Peyer's patch (tissue), 4 donors: ENCODE data around the gene ALPI. TPM values are rescaled to one million over a fixed set of nuclear protein-coding genes. Genes with fewer than 3 reads are reported as not detected.

ENCODE experiments used
- DNase-seq, 3 donors: peaks; one replicate each; pipeline ENCODE4 v3.0.0-alpha.2; 2017 to 2019
- H3K27ac ChIP-seq, 4 donors: fragments of 200-600 bp; sonication (generic); one replicate each; pipeline ENCODE4 v1.5.1; 2016 to 2019
- H3K27me3 ChIP-seq, 2 donors: fragments of 200-600 bp; sonication (generic); one replicate each; pipeline ENCODE4 v1.5.1; 2019
- H3K36me3 ChIP-seq, 3 donors: fragments of 200-600 bp; sonication (generic); one replicate each; pipeline ENCODE4 v1.5.1; 2016 to 2019
- H3K4me1 ChIP-seq, 4 donors: fragments of 200-600 bp; sonication (generic); one replicate each; pipeline ENCODE4 v1.5.1; 2016 to 2019
- H3K4me3 ChIP-seq, 4 donors: fragments of 200-600 bp; sonication (generic); 1 replicate in 3 of 4; 2 replicates in 1 of 4; pipeline ENCODE4 v1.5.1; 2016 to 2019; ENCODE audit warnings: mild to moderate bottlenecking in 1 of 4
- H3K9me3 ChIP-seq, 4 donors: fragments of 200-600 bp; sonication (generic); one replicate each; pipeline ENCODE4 v1.5.1; 2016 to 2019; ENCODE audit warnings: mild to moderate bottlenecking in 1 of 4
- CTCF ChIP-seq, 6 experiments: fragments of 450-650 bp in 4 of 6; fragments of 200-600 bp in 2 of 6; sonication (generic) in 1 of 6; IDR thresholded peaks; one replicate each; pipeline ENCODE4 v1.5.1; 2017 to 2019; ENCODE audit warnings: antibody characterized with exemption in 6 of 6, mild to moderate bottlenecking in 3 of 6, moderate library complexity in 1 of 6
- POLR2A ChIP-seq, 2 donors: fragments of 450-650 bp; IDR thresholded peaks; one replicate each; pipeline ENCODE4 v1.5.1; 2017; ENCODE audit warnings: antibody characterized with exemption in 2 of 2, mild to moderate bottlenecking in 2 of 2, moderate library complexity in 2 of 2
- total RNA-seq, 4 donors: library from RNA; depleted of rRNA; stranded (reverse); fragments of >200 nt; gene quantifications; one replicate each; pipeline ENCODE4 v1.1.0, GENCODE V29; 2016

ALPI gene
- total RNA-seq, 4 donors from 2014 or later: 22.3 to 473 (median 350) TPM

DNA sequence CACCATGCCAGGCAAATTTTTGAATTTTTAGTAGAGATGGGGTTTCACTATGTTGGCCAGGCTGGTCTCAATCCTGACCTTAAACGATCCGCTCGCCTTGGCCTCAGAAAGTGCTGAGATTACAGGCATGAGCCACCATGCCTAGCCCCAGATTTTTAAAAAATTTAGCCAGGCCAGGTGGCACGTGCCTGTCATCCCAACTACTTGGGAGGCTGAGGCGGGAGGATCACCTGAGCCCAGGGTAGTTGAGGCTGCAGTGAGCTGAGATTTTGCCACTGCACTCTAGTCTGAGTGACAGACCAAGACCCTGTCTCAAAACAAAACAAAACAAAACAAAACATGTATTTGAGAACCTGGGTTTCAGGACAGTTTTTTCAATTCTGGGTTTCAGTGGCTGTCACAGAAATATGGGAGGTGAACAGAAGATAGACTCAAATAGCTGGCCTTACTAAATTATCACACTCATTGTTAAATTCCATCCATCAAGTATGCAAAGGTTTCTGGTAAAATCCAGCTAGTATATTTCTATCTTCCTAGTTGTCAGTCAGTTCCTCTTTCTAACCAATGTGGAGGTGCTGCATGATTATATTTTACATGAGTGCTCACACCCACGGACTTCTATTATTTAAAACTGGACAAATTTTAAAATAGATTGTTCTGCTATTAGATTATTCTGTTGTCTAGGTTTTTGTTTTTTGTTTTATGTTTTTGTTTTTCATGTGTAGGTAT lies 43.9 kb upstream of the ALPI start:
- H3K4me1 ChIP-seq: no peaks in the 10 kb centered on the region
- no peaks in the 10 kb centered on the region for H3K9me3 ChIP-seq
- no peak for DNase-seq
- H3K27ac ChIP-seq: no peak overlapping the region
- H3K4me3 ChIP-seq: no peak overlapping the region
- no peak for TF ChIP-seq POLR2A (IDR thresholded peaks at IDR 0.05)
- TF ChIP-seq CTCF (IDR thresholded peaks at IDR 0.05): no peak
- no peaks in the 10 kb centered on the region for H3K36me3 ChIP-seq
- H3K27me3 ChIP-seq: no peaks in the 10 kb centered on the region

- Histone ChIP-seq H3K27ac (no peak overlapping the region), H3K9me3 (no peaks in the 10 kb centered on the region), H3K36me3 (no peaks in the 10 kb centered on the region), H3K4me1 (no peaks in the 10 kb centered on the region), H3K27me3 (peaks cover 0 to under 1% of the 10 kb centered on the region in 2 donors), H3K4me3 (no peak overlapping the region)
- no peak for DNase-seq
- no peak for TF ChIP-seq POLR2A (IDR thresholded peaks at IDR 0.05)
- TF ChIP-seq CTCF (IDR thresholded peaks at IDR 0.05): no peak
These were observed 43.0 kb upstream of the ALPI start for GRCh38 chr2:232412986-232413385.

GRCh38 chr2:232415138-232415690 lies 40.7 kb upstream of the ALPI start:
- Histone ChIP-seq H3K27ac (no peak overlapping the region), H3K4me3 (no peak overlapping the region), H3K9me3 (no peaks in the 10 kb centered on the region), H3K36me3 (no peaks in the 10 kb centered on the region), H3K27me3 (peaks cover 0 to 23% of the 10 kb centered on the region in 2 donors), H3K4me1 (peaks cover 0 to 17% (median 0%) of the 10 kb centered on the region in 4 donors)
- DNase-seq: no peak
- TF ChIP-seq CTCF (IDR thresholded peaks at IDR 0.05): no peak
- no peak for TF ChIP-seq POLR2A (IDR thresholded peaks at IDR 0.05)

- H3K27ac ChIP-seq: no peak overlapping the region
- H3K4me1 ChIP-seq: peaks cover 0 to 24% (median 1%) of the 10 kb centered on the region in 4 donors
- DNase-seq: no peak
- no peak overlapping the region for H3K4me3 ChIP-seq
- no peaks in the 10 kb centered on the region for H3K9me3 ChIP-seq
- peaks cover 0 to 28% of the 10 kb centered on the region in 2 donors for H3K27me3 ChIP-seq
- TF ChIP-seq CTCF (IDR thresholded peaks at IDR 0.05) (no peak), POLR2A (IDR thresholded peaks at IDR 0.05) (no peak)
- no peaks in the 10 kb centered on the region for H3K36me3 ChIP-seq
These were observed 40.0 kb upstream of the ALPI start for GRCh38 chr2:232415736-232416520.

- peaks cover 0 to 25% (median 1%) of the 10 kb centered on the region in 4 donors for H3K4me1 ChIP-seq
- DNase-seq: no peak
- no peak overlapping the region for H3K4me3 ChIP-seq
- no peaks in the 10 kb centered on the region for H3K36me3 ChIP-seq
- TF ChIP-seq CTCF (IDR thresholded peaks at IDR 0.05): no peak
- TF ChIP-seq POLR2A (IDR thresholded peaks at IDR 0.05): no peak
- H3K27me3 ChIP-seq: peaks cover 0 to 35% of the 10 kb centered on the region in 2 donors
- H3K27ac ChIP-seq: no peak overlapping the region
- H3K9me3 ChIP-seq: no peaks in the 10 kb centered on the region
These were observed 39.2 kb upstream of the ALPI start for GRCh38 chr2:232416521-232417470.
